ENCODE measurements around the gene DCTD. TPM values are rescaled to one million over a fixed set of nuclear protein-coding genes. Genes with fewer than 3 reads are reported as not detected.

DCTD gene
- total RNA-seq, 1 experiment from 2014 or later, result 100 TPM

- Mint-ChIP-seq H3K27ac (no peak overlapping the region), H3K9me3 (no peaks in the 10 kb centered on the region), H3K36me3 (ENCODE audit: insufficient read depth in 1 of 3, low read depth in 3 of 3) (no peaks in the 10 kb centered on the region), H3K27me3 (ENCODE audit: low read depth) (peaks cover 2% of the 10 kb centered on the region; the same call in 1 of the 2 replicates), H3K4me1 (no peaks in the 10 kb centered on the region), H3K4me3 (no peak overlapping the region)
- no peak overlapping the region for H3K9ac ChIP-seq (ENCODE audit: extremely low read depth, insufficient read length, low read length)
- TF ChIP-seq, protein P1, sequence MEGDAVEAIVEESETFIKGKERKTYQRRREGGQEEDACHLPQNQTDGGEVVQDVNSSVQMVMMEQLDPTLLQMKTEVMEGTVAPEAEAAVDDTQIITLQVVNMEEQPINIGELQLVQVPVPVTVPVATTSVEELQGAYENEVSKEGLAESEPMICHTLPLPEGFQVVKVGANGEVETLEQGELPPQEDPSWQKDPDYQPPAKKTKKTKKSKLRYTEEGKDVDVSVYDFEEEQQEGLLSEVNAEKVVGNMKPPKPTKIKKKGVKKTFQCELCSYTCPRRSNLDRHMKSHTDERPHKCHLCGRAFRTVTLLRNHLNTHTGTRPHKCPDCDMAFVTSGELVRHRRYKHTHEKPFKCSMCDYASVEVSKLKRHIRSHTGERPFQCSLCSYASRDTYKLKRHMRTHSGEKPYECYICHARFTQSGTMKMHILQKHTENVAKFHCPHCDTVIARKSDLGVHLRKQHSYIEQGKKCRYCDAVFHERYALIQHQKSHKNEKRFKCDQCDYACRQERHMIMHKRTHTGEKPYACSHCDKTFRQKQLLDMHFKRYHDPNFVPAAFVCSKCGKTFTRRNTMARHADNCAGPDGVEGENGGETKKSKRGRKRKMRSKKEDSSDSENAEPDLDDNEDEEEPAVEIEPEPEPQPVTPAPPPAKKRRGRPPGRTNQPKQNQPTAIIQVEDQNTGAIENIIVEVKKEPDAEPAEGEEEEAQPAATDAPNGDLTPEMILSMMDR (conservative IDR thresholded peaks at IDR 0.05), result no peak
- no peaks in the 10 kb centered on the region for H3K4me1 ChIP-seq (ENCODE audit: insufficient read depth, low read length)
- H2BK15ac ChIP-seq (ENCODE audit: low read depth, low read length), result no peak overlapping the region
- H3K9me3 ChIP-seq (ENCODE audit: control insufficient read depth, low read depth, low read length), result no peaks in the 10 kb centered on the region
- no peaks in the 10 kb centered on the region for H3K23me2 ChIP-seq (ENCODE audit: insufficient read length, low read depth, low read length, poor library complexity, severe bottlenecking)
- H2BK20ac ChIP-seq (ENCODE audit: low read depth, low read length, poor library complexity, severe bottlenecking), result no peak overlapping the region
- no peak overlapping the region for H3T11ph ChIP-seq (ENCODE audit: low read length)
- H2BK5ac ChIP-seq (ENCODE audit: insufficient read length, low read length), result no peak overlapping the region
- no peak overlapping the region for H2BK120ac ChIP-seq (ENCODE audit: low read depth, low read length, poor library complexity, severe bottlenecking)
- no peaks in the 10 kb centered on the region for H3K79me2 ChIP-seq (ENCODE audit: insufficient read depth, low read length)
- H3K4ac ChIP-seq (ENCODE audit: low read depth, low read length), result no peak overlapping the region
- H3K18ac ChIP-seq (ENCODE audit: insufficient read length, low read depth, low read length), result no peak overlapping the region
- WGBS (ENCODE audit: extremely low coverage, insufficient read length, low lambda C conversion rate), result no CpG with 5 or more reads among the region's 3 CpGs
- H4K5ac ChIP-seq (ENCODE audit: insufficient read length, low read depth, low read length), result no peak overlapping the region
- no peak overlapping the region for H3K4me2 ChIP-seq (ENCODE audit: insufficient read depth, insufficient read length, low read length)
- no peak overlapping the region for H2AK5ac ChIP-seq (ENCODE audit: insufficient read length, low read length)
- no peaks in the 10 kb centered on the region for H3K79me1 ChIP-seq (ENCODE audit: insufficient read depth, low read depth, low read length, poor library complexity, severe bottlenecking)
- H3K23ac ChIP-seq (ENCODE audit: insufficient read length, low read depth, low read length), result no peak overlapping the region
- H3K14ac ChIP-seq (ENCODE audit: insufficient read depth, low read length), result no peak overlapping the region
- no peaks in the 10 kb centered on the region for H3K27me3 ChIP-seq (ENCODE audit: insufficient read depth, low read length)
- no peak overlapping the region for H3K27ac ChIP-seq (ENCODE audit: insufficient read length, low read depth, low read length)
- no peak overlapping the region for H4K91ac ChIP-seq (ENCODE audit: insufficient read length, low read depth, low read length)
- H2AFZ ChIP-seq (ENCODE audit: low read length), result no peak overlapping the region
- no peak overlapping the region for H4K8ac ChIP-seq (replicated peaks; ENCODE audit: insufficient read length, low read depth, low read length)
- no peak overlapping the region for H2BK12ac ChIP-seq (ENCODE audit: insufficient read length, low read depth, low read length)
- H3K56ac ChIP-seq (ENCODE audit: insufficient read length, low read depth, low read length), result no peak overlapping the region
- no peak for DNase-seq
- H4K20me1 ChIP-seq (ENCODE audit: control insufficient read depth, insufficient read depth, insufficient read length), result no peaks in the 10 kb centered on the region
Observed at GRCh38 chr4:182927505-182927904, 10.3 kb upstream of the DCTD start.
